Activated CD4-positive, alpha-beta T cell treated with anti-CD3 and anti-CD28 coated beads for 36 hours (primary cell): ENCODE data around the gene MYO18A. TPM values are rescaled to one million over a fixed set of nuclear protein-coding genes. Genes with fewer than 3 reads are reported as not detected.
"Not testable (repeated sequence)": the region's sequence is repeated elsewhere in the genome, so short reads cannot be mapped to it uniquely, and the experiment has no call there.

Experiments used
- ATAC-seq: fragments of 200-7000 bp; cut with Tn5 transposase; one replicate; pipeline ENCODE4 v1.10.0; 2021; ENCODE audit warnings: mild to moderate bottlenecking, moderate library complexity
- CTCF ChIA-PET: fragments of 350-600 bp; sonication (Branson Sonifier 250); formaldehyde crosslinking; loops from one replicate; lab custom pipeline; 2021; ENCODE audit warnings: antibody characterized with exemption; lab: Charles Lee
- POLR2A ChIA-PET: fragments of 350-600 bp; sonication (Branson Sonifier 250); formaldehyde crosslinking; loops from one replicate; lab custom pipeline; 2021; ENCODE audit warnings: antibody characterized with exemption, inconsistent platforms; lab: Charles Lee
- DNase-seq: peaks from one replicate; pipeline ENCODE4 v3.0.0-alpha.2; 2020
- H3K27ac Mint-ChIP-seq: one replicate; pipeline ENCODE4 v1.8.0; 2021; ENCODE audit warnings: mixed read lengths
- H3K27me3 Mint-ChIP-seq: one replicate; pipeline ENCODE4 v1.8.0; 2021; ENCODE audit warnings: mixed read lengths
- H3K36me3 Mint-ChIP-seq: one replicate; pipeline ENCODE4 v1.8.0; 2021; ENCODE audit warnings: low read depth, mixed read lengths
- H3K4me1 Mint-ChIP-seq: one replicate; pipeline ENCODE4 v1.8.0; 2021; ENCODE audit warnings: mixed read lengths
- H3K4me3 Mint-ChIP-seq: one replicate; pipeline ENCODE4 v1.8.0; 2021; ENCODE audit warnings: mild to moderate bottlenecking, moderate library complexity, mixed read lengths
- H3K9me3 Mint-ChIP-seq: one replicate; pipeline ENCODE4 v1.8.0; 2021; ENCODE audit warnings: low read depth, mixed read lengths
- intact Hi-C, 2 experiments: fragments of 100-400 bp; cut with DNase I in 1 of 2; cut with micrococcal nuclease in 1 of 2; formaldehyde crosslinking; loops; one replicate each; pipeline versions ENCODE4 v1.14.2 to v1.15.1; 2022 to 2024; cut with DNase I, micrococcal nuclease
- total RNA-seq, 2 experiments: library from RNA; stranded (reverse); gene quantifications; one replicate each; pipeline ENCODE4 v1.2.3, GENCODE V29; 2021

MYO18A gene
- total RNA-seq, 2 experiments from 2014 or later, result 31.9 to 38.2 TPM

DNA sequence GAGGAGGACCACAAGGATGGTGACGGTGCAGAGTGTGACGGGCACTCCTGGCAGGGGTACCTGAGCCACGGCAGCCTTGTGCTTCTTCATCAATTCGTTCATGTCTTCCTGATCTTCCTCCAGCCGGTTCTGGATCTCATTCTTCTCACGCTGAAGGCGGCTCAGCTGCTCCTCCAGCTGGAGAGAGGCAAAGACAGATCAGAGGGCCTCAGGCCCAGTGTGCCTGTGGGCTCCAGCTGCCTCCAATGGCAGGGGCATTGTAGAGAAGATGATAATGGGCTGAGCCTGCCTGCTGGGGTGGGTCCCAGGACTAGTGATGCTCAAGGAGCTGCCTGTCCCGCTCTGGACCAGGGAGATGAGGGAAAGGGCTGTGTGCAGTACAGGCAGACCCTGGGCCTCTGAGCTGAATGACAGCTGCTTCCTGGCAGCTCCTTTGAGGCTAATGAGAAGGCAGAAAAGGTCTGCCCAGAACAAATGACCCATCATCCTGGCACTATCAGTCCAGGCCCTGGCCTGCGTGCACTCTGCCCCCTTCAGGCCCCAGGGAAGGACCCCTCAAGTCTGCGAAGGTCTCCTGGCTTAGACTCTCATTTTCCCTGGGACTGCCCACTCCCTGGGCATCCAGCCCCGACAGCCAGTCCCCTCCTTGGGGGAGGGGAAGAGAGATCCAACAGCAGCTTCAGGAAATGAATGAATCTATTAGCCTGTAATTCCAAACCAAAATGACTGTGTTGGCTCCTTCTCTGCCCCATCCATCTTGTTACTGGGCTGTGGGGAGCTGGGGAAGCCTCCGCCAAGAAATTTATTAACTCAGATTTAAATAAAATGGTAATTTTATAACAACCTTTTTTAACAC is 89.2 kb downstream of the MYO18A start:
- Mint-ChIP-seq H3K9me3 (no peaks in the 10 kb centered on the region), H3K36me3 (peaks cover 9% of the 10 kb centered on the region), H3K27ac (no peak overlapping the region), H3K27me3 (no peaks in the 10 kb centered on the region), H3K4me3 (no peak overlapping the region), H3K4me1 (no peaks in the 10 kb centered on the region)
- ATAC-seq, result no peak
- ChIA-PET CTCF (interaction anchor here (0.6 to 2.8 kb wide), 8 partner anchors 10 to 426 kb away, joined by 3 to 20 read pairs (median 4); no protein-coding TSS in a partner anchor), POLR2A (no interaction called here)
- no peak for DNase-seq
- intact Hi-C loops, result no loop called here

DNA sequence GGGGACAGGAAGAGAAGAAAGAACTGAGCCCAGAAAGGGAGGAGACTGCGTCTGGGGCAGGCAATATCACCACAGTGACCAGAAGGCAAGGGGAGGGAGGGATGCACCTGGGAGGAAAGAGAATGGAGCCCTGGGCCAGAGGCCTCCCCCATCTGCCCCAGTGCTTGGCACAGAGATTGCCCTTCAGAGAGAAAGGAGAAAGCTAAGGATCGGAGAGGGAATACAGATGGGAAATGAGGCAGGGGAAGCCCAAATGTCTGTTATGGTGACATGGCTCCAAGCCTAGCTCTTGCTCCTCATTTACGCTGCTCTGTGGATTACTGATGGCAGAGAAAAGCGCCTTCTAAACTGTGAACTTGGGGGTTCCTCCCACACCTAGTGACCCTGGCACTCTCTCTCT is 90.1 kb downstream of the MYO18A start:
- intact Hi-C loops, result no loop called here
- Mint-ChIP-seq H3K9me3 (no peaks in the 10 kb centered on the region), H3K27me3 (no peaks in the 10 kb centered on the region), H3K36me3 (peaks cover 10% of the 10 kb centered on the region), H3K27ac (no peak overlapping the region), H3K4me1 (no peaks in the 10 kb centered on the region), H3K4me3 (no peak overlapping the region)
- ChIA-PET POLR2A (no interaction called here), CTCF (interaction anchor here (0.8 to 2.8 kb wide), 7 partner anchors 11 to 427 kb away, joined by 3 to 20 read pairs (median 5); no protein-coding TSS in a partner anchor)
- no peak for DNase-seq
- ATAC-seq, result no peak

DNA sequence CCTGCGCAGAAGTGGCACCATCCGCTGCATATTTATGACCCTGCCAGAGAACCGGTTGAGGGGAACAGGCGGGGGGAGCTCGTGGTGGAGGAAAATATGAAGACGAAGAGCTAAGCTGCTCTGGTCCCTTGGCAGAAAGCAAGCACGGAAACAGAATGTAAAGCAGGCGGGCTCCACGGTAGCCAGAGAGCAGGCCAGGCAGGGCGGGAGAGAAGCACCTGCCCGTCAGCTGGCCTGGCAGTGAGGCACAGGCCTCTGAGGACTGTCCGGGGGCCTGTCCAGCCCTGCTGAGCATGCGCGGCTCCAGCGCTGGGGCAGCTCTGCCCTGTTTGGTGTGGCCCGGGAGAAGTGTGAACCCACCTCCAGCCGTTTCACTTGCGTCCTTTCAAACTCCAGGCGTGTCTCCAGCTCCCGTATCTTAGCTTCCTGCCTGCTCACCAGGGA is 90.6 kb downstream of the MYO18A start:
- DNase-seq, result no peak
- POLR2A ChIA-PET, result no interaction called here
- ATAC-seq, result no peak
- H3K9me3 Mint-ChIP-seq, result no peaks in the 10 kb centered on the region
- no peaks in the 10 kb centered on the region for H3K4me1 Mint-ChIP-seq
- H3K27ac Mint-ChIP-seq, result no peak overlapping the region
- CTCF ChIA-PET, result interaction anchor here (0.8 to 2.8 kb wide), 5 partner anchors 11 to 428 kb away, joined by 3 to 20 read pairs (median 5); no protein-coding TSS in a partner anchor
- H3K27me3 Mint-ChIP-seq, result no peaks in the 10 kb centered on the region
- peaks cover 10% of the 10 kb centered on the region for H3K36me3 Mint-ChIP-seq
- no peak overlapping the region for H3K4me3 Mint-ChIP-seq
- intact Hi-C loops, result no loop called here

DNA sequence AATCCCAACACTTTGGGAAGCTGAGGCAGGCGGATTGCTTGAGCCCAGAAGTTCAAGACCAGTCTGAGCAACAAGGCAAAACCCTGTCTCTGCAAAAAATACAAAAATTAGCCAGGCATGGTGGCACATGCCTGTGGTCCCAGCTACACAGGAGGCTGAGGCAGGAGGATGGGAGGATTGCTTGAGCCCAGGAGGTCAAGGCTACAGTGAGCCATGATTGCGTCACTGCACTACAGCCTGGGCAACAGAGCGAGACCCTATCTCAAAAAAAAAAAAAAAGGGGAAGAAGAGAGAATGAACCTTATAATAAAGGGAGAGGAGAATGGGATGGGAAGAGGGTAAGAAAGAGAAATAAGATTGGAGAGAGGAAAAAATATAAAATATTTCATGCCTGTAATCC is 91.4 kb downstream of the MYO18A start:
- H3K9me3 Mint-ChIP-seq, CTCF ChIA-PET, intact Hi-C loops, POLR2A ChIA-PET, H3K36me3 Mint-ChIP-seq, ATAC-seq, H3K27ac Mint-ChIP-seq, H3K4me3 Mint-ChIP-seq, DNase-seq, H3K27me3 Mint-ChIP-seq, H3K4me1 Mint-ChIP-seq: not testable (repeated sequence)

DNA sequence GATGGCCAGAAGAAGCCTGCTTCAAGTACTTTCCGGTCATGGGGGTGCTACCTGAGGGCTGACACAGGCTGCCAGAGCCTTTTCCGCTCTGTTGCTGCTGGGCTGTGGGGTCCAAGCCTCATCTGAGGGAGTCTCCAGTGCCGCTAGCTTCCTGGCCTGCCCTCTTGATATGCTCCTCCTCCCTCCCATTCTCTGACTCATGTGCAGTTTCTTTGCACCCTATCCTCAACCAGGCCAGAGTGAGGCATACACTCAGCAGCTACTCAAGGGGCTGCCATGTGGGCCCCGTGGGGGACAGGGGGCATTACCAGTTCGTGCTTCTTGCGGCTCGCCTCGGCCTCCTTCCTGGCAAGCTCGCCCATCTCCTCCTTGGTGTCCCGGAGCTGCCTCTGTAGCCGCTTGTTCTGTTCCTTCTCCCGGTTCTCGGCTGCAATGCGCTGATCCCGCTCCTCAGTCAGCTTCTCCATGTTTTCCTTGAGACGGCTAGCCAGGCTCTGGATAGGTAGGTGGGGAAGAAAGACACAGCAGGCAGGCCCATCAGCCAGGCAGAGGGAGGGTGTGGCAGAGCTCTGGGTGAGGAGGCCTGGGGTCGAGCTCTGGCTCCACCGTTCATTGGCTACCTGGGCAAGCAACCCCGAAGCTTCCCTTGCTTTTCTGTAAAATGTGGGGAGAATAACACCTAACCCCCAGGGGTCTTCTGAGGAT is 93.4 kb downstream of the MYO18A start:
- Mint-ChIP-seq H3K27ac (no peak overlapping the region), H3K27me3 (no peaks in the 10 kb centered on the region), H3K4me3 (no peak overlapping the region), H3K9me3 (no peaks in the 10 kb centered on the region), H3K4me1 (no peaks in the 10 kb centered on the region), H3K36me3 (peaks cover 9% of the 10 kb centered on the region)
- ATAC-seq (peak; percentile 39), DNase-seq (no peak)
- POLR2A ChIA-PET, result interaction anchor here (0.5 kb wide), 1 partner anchor 22 kb away, joined by 6 read pairs; no protein-coding TSS in a partner anchor
- CTCF ChIA-PET, result interaction anchor here (1.7 to 1.9 kb wide), 2 partner anchors 29 to 121 kb away, joined by 5 to 8 read pairs; no protein-coding TSS in a partner anchor
- intact Hi-C loops, result no loop called here

DNA sequence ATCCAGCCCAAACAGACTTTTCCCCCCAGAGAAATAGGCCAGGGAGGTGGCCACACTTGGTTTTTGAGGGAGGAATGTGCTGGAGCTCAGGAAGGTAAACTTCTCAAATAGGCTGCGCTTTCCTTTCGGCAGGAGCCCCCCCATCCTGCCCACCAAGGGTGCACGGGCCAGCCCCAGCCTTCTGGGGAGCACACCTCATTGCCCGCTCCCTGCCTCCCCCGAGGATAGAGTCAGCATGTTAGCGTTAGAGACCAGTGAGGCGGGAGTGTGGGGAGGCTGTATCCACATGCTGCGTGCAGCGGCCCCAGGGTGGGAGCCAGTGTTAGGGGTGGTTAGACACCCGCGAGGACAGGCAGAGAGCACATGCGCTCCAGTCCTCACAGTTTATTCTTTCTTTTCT is 95.0 kb downstream of the MYO18A start:
- no peaks in the 10 kb centered on the region for H3K27me3 Mint-ChIP-seq
- DNase-seq (no peak), ATAC-seq (no peak)
- POLR2A ChIA-PET, result no interaction called here
- no peak overlapping the region for H3K27ac Mint-ChIP-seq
- no peaks in the 10 kb centered on the region for H3K4me1 Mint-ChIP-seq
- no peak overlapping the region for H3K4me3 Mint-ChIP-seq
- intact Hi-C loops, result no loop called here
- H3K36me3 Mint-ChIP-seq, result peaks cover 12% of the 10 kb centered on the region
- CTCF ChIA-PET, result interaction anchor here (0.7 to 1.9 kb wide), 2 partner anchors 31 to 519 kb away, joined by 3 to 8 read pairs; no protein-coding TSS in a partner anchor
- no peaks in the 10 kb centered on the region for H3K9me3 Mint-ChIP-seq

DNA sequence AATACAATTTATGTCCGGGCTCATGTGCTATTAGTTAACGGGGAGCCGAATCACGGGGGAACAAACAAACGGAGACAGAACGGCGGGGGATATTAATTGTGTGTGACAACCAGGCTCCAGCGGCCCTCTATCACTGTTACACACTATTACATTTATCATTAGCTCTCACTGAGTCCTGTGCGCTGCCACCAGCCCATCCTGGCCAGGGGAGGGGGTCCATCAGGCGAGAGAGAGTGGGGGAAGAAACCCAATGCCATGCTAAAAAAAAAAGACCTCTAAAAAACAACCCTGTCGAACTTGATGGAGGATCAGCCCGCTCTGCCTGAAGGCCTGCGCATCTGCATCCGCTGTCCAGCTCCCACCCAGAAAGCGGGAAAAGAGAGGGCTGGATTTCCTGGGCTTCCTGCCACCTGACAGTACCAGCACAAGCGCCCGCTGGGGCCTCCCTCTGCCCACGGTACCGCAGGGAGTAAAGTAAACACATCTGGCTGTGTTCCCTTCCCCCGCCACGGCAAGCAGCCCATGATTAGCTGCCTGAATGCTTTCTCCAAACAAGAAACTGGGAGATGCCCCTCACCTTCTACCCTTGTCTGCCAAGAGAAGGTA is 95.6 kb downstream of the MYO18A start:
- Mint-ChIP-seq H3K27me3 (no peaks in the 10 kb centered on the region), H3K27ac (no peak overlapping the region), H3K4me3 (no peak overlapping the region), H3K4me1 (no peaks in the 10 kb centered on the region), H3K36me3 (peaks cover 14% of the 10 kb centered on the region), H3K9me3 (no peaks in the 10 kb centered on the region)
- ChIA-PET POLR2A (no interaction called here), CTCF (interaction anchor here (0.7 kb wide), 1 partner anchor 519 kb away, joined by 3 read pairs; no protein-coding TSS in a partner anchor)
- ATAC-seq (no peak), DNase-seq (no peak)
- intact Hi-C loops, result no loop called here

DNA sequence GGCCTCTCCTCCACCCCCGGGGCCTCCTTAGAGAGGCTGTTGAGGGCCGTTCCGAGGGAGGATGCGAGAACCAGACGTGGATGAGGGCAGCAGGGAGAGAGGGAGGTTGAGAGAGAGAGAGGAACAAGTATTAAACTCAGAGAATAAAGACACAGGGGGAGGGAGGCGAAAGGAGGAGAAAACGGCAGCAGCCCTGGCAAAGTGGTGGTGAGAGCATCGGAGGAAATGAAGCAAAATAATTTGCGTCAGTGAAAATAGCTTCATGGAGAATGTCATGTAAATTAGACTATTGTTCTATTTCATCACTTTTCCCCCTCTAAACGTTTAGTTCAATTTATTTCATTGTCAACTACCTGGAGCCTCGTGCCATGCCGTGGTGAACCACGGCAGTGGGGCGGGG is 99.2 kb downstream of the MYO18A start:
- ChIA-PET POLR2A (no interaction called here), CTCF (interaction anchor here (1.0 to 1.3 kb wide), 2 partner anchors 31 to 165 kb away, joined by 3 to 5 read pairs; no protein-coding TSS in a partner anchor)
- Mint-ChIP-seq H3K4me1 (no peaks in the 10 kb centered on the region), H3K9me3 (no peaks in the 10 kb centered on the region), H3K36me3 (peaks cover 7% of the 10 kb centered on the region), H3K27ac (no peak overlapping the region), H3K4me3 (no peak overlapping the region), H3K27me3 (no peaks in the 10 kb centered on the region)
- intact Hi-C loops, result no loop called here
- ATAC-seq, result no peak
- no peak for DNase-seq

DNA sequence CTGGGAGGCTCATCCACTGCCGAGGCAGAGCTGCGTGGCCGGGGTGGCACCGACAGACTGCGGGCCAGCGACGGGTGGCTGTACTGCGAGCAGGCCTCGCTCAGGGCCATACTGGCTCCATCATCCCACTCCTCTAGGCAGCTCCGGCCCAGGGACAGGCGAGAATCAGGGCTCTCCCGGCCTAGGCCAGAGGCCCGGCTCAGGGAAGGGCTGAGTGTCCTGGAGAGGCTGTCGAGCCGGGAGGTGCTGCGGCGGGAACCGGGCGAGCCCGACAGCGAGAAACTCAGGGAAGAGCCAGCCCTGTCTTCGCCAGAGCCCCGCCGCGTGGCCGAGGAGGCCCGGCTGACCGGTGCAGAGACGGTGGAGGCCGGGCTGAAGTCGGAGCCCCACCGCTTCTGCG is 99.9 kb downstream of the MYO18A start:
- no peak for DNase-seq
- H3K4me1 Mint-ChIP-seq, result no peaks in the 10 kb centered on the region
- intact Hi-C loops, result no loop called here
- no peak overlapping the region for H3K4me3 Mint-ChIP-seq
- no peaks in the 10 kb centered on the region for H3K27me3 Mint-ChIP-seq
- no peak for ATAC-seq
- H3K36me3 Mint-ChIP-seq, result peaks cover 6% of the 10 kb centered on the region
- POLR2A ChIA-PET, result no interaction called here
- H3K9me3 Mint-ChIP-seq, result no peaks in the 10 kb centered on the region
- H3K27ac Mint-ChIP-seq, result no peak overlapping the region
- CTCF ChIA-PET, result interaction anchor here (1.0 kb wide), 1 partner anchor 32 kb away, joined by 3 read pairs; no protein-coding TSS in a partner anchor

DNA sequence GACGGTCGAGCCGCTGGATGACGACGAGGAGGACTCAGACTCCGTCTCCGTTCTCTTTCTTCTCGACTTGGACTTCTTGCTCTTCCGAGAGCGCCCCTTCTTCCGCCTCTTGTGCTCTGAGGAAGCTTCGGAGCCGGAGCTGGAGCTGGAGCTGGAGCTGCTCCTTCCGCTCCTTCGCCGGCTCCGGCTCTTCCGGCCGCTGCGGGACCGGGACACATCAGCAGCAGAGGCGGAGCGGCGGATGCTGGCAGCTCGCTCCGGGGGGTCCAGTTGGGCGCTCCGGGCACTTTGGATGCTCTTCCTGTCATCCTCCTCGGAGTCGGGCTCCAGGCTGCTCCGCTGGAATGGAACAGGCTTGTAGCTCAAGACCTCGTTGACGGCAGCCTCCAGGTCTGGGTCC is 100.3 kb downstream of the MYO18A start:
- Mint-ChIP-seq H3K27ac (no peak overlapping the region), H3K36me3 (peaks cover 6% of the 10 kb centered on the region), H3K9me3 (no peaks in the 10 kb centered on the region), H3K27me3 (no peaks in the 10 kb centered on the region), H3K4me3 (no peak overlapping the region), H3K4me1 (no peaks in the 10 kb centered on the region)
- ATAC-seq (no peak), DNase-seq (no peak)
- ChIA-PET CTCF (interaction anchor here (1.0 to 1.5 kb wide), 3 partner anchors 32 to 114 kb away, joined by 3 to 4 read pairs (median 4); no protein-coding TSS in a partner anchor), POLR2A (interaction anchor here (0.5 kb wide), 1 partner anchor 186 kb away, joined by 3 read pairs; no protein-coding TSS in a partner anchor)
- intact Hi-C loops, result no loop called here

DNA sequence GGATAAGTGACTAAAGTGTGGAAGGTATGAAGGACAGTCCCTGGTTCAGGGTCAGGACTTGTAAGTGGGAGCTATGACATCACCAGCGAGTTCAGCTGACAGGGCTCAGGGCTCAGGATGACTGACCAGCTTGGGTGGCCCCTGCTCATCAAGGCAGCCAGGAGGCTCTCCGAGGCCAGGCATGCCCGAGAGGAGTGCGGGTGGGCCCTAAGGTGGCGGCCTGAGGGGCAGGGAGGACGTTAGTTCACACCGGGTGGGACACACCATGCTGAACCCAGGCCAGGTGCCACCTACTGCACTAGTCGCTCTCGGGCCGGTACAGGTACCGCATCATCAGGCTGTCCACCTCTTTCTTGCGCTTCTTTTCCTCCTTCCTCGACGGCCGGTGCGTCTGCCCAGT is 100.8 kb downstream of the MYO18A start:
- H3K27ac Mint-ChIP-seq, result no peak overlapping the region
- no peaks in the 10 kb centered on the region for H3K9me3 Mint-ChIP-seq
- H3K4me3 Mint-ChIP-seq, result no peak overlapping the region
- H3K27me3 Mint-ChIP-seq, result no peaks in the 10 kb centered on the region
- H3K4me1 Mint-ChIP-seq, result no peaks in the 10 kb centered on the region
- intact Hi-C loops, result no loop called here
- CTCF ChIA-PET, result interaction anchor here (0.9 to 1.5 kb wide), 3 partner anchors 33 to 114 kb away, joined by 3 to 4 read pairs (median 4); no protein-coding TSS in a partner anchor
- DNase-seq (no peak), ATAC-seq (no peak)
- POLR2A ChIA-PET, result interaction anchor here (0.5 kb wide), 1 partner anchor 186 kb away, joined by 3 read pairs; no protein-coding TSS in a partner anchor
- peaks cover 6% of the 10 kb centered on the region for H3K36me3 Mint-ChIP-seq
